Neural cell (in vitro differentiated cells): ENCODE results near the gene GABPB1.

Source experiments
- EZH2 ChIP-seq: fragments of 200-600, 300-800 bp; shearing (Covaris generic), sonication (generic); IDR thresholded peaks from 2 replicates; pipeline ENCODE4 v1.6.1; 2014; ENCODE audit warnings: antibody characterized with exemption, low read length, borderline replicate concordance, mild to moderate bottlenecking; ENCODE audit not compliant: insufficient read depth, poor library complexity, severe bottlenecking
- MXI1 ChIP-seq: fragments of 450-650 bp; conservative IDR thresholded peaks from 2 replicates; pipeline ENCODE4 v1.6.1; 2014; ENCODE audit warnings: antibody characterized with exemption, mild to moderate bottlenecking; ENCODE audit not compliant: poor library complexity, severe bottlenecking
- TF ChIP-seq, protein P1 (sequence below): fragments of 450-650 bp; IDR thresholded peaks from 2 replicates; pipeline ENCODE4 v1.5.1; 2014; ENCODE audit warnings: antibody characterized with exemption, mild to moderate bottlenecking, moderate library complexity; ENCODE audit not compliant: poor library complexity, severe bottlenecking

DNA sequence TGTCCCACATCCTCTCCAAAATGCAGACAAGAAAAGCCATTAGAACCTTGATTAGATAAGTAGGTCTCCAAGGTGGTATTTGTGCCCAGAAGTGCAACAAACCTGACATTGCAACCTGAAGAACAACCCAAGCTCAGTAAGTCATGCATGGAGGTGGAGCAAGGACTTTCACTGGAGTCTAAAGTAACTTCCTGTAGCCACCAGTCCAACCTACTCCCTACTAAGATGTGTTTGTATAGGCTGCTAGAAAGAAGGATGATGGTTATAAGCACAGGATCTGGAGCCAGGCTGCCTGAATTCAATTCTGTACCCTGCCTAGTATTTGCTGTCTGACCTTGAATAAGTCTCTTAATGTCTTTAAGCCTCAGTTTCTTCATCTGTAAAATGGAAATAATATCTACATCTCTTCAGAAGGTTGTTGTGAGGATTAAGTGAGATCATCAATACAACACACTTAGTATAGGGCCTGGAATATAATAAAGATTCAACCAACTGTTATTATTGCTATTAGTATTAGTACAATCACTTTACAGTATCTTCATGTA, 121.7 kb downstream of the GABPB1 start:
- TF ChIP-seq EZH2 (no peak), MXI1 (no peak)
- TF ChIP-seq, protein P1, sequence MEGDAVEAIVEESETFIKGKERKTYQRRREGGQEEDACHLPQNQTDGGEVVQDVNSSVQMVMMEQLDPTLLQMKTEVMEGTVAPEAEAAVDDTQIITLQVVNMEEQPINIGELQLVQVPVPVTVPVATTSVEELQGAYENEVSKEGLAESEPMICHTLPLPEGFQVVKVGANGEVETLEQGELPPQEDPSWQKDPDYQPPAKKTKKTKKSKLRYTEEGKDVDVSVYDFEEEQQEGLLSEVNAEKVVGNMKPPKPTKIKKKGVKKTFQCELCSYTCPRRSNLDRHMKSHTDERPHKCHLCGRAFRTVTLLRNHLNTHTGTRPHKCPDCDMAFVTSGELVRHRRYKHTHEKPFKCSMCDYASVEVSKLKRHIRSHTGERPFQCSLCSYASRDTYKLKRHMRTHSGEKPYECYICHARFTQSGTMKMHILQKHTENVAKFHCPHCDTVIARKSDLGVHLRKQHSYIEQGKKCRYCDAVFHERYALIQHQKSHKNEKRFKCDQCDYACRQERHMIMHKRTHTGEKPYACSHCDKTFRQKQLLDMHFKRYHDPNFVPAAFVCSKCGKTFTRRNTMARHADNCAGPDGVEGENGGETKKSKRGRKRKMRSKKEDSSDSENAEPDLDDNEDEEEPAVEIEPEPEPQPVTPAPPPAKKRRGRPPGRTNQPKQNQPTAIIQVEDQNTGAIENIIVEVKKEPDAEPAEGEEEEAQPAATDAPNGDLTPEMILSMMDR: no peak
